PC-3 (cell line): ENCODE results near the gene ARMC8.

Experiments used
- EZH2phosphoT487 ChIP-seq: fragments of 300-600 bp; sonication (generic); IDR thresholded peaks from 2 replicates; pipeline ENCODE4 v1.6.1; 2018; ENCODE audit warnings: mild to moderate bottlenecking, antibody characterized with exemption, low read length, borderline replicate concordance
- TF ChIP-seq, protein P1 (sequence below): fragments of 300-600 bp; sonication (generic); conservative IDR thresholded peaks from 2 replicates; pipeline ENCODE4 v1.5.1; 2017; ENCODE audit warnings: antibody characterized with exemption, low read depth, mild to moderate bottlenecking, low read length

DNA sequence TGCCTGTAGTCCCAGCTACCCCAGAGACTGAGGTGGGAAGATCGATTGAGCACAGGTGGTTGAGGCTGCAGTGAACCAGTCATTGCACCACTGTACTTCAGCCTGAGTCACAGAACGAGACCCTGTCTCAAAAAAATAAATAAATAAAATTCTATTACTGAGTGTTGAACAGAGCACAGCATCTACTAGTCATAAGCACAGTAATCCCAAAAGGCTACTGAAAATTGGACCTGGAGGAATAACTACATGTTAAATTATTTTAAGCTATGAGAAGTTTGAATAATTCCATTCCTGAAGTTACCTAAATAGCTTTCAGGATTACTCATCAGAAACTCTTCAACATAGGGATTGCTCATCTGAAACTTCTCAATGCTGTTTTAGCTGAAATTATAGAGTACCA is 43.4 kb downstream of the ARMC8 start:
- TF ChIP-seq, protein P1, sequence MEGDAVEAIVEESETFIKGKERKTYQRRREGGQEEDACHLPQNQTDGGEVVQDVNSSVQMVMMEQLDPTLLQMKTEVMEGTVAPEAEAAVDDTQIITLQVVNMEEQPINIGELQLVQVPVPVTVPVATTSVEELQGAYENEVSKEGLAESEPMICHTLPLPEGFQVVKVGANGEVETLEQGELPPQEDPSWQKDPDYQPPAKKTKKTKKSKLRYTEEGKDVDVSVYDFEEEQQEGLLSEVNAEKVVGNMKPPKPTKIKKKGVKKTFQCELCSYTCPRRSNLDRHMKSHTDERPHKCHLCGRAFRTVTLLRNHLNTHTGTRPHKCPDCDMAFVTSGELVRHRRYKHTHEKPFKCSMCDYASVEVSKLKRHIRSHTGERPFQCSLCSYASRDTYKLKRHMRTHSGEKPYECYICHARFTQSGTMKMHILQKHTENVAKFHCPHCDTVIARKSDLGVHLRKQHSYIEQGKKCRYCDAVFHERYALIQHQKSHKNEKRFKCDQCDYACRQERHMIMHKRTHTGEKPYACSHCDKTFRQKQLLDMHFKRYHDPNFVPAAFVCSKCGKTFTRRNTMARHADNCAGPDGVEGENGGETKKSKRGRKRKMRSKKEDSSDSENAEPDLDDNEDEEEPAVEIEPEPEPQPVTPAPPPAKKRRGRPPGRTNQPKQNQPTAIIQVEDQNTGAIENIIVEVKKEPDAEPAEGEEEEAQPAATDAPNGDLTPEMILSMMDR = no peak
- no peak for TF ChIP-seq EZH2phosphoT487
